HG03378 (cell line): ENCODE results near the gene TNS1.

Experiments
- ATAC-seq: cut with Tn5 transposase; IDR thresholded peaks from one replicate; pipeline ENCODE4 v1.9.1; 2021; ENCODE audit warnings: mild to moderate bottlenecking, moderate library complexity; ENCODE audit not compliant: unreplicated experiment

TNS1 gene

GRCh38 chr2:217901400-217901799 is 101.4 kb downstream of the TNS1 start:
- no peak for ATAC-seq

DNA sequence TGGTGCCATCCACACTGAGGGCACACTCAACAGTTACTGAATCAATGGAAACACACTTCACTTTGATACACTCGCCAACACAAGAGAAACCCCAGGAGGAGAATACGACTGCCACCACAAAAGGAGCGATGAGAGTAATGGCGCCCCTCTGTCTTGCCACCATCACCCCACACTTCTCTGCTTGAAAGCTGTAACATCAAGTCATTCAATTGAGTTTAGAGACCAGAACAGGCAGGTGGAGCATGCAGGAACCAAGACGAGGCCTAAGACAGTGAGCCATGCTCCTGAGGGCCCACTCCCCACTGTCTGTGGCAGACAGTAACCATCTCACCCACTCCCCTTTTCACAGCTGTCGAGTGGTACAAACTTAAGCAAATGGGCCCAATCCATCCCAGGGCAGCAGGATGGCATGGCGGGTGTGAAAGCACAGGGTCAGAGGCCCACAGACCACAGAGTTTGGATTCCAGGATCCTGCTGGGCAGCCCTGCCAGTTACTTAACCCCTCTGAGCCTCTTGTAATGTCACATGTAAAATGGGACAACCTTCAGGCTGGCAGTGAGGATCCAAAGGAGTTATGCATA is 101.9 kb downstream of the TNS1 start:
- ATAC-seq: no peak

GRCh38 chr2:217900010-217900779 is 102.6 kb downstream of the TNS1 start:
- ATAC-seq: no peak

DNA sequence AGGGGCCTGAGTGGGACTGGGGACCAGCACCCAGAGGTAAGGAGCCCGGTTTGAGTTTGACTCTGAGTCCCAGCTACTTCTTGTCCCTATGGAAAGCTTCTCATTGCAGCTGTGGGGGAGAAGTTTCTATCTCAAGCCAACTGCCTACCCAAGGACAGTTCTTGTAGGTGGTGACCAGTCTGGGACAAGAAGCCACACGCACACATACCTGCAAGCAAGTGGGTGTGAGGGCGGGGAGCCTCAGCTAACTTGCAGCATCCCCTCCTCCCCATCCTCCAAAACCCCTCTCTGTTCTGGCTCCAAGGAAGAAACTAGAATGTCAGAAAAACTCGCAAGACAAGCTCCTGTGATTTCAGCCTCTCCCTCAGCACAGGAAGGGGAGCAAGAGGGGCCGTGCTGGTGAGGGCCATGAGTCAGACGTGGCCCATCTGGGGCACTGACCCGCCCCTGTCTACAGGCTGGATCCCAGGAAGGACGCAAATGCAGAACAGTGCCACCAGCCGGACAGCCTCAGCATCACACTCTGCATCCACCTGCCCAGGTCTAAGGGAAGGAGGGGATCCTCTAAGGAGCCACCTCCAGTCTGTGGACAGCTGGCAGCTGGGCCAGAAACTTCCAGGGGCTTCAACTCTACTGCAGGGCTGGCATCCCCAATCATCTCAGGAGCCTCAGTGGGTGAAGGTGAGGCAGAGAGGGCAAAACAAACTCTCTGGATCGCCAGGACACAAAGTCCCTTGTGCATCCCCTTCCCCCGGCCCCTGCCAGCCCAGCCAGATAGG is 103.4 kb downstream of the TNS1 start:
- peak; percentile 49 for ATAC-seq

DNA sequence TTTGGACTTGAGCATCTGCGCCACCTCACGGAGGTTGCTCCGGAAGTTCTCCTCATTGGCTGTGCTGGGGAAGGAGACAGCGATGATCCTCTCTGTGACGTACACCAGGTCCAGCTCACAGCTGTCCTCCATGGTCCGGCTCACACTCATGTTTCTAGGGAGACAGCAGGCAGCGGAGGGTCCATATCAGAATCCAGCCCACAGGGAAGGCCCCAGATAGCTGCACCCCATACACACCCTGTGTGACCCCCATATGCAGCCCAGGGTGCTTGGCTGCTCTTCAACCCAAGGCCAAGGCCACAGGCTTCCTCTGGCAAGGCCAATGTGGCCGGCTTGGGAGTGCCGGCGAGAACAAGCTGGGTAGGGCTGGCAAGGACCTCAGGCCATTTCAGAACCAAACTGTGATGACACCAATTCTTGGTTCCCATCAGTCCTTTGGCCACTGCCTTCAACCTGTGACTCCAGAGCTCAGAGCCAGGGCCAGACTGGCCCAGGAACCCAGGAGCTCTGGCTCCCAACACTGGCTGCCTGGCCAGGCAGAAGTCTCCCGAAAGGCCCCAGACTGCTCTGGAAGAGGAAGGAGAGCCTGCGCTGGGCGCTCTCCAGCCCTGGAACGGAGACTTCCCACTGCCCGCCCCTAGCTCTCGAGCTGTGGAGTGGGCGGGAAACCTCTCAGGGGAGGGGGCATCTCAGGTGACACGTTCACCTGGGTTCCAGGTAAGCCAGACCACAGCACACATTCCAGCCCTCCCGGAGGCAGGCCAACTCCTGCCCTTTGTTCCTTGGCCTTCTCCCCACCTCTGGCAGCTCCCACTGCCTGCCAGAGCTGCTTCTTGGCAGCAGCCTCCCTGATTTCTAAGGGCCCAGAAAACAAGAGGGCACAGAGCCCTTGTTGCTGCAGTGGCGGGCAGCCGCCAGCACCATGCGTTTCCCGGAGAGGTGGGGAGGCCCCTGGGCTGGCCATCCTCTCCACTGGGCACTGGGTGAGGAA is 104.7 kb downstream of the TNS1 start:
- no peak for ATAC-seq

GRCh38 chr2:217897091-217897715 is 105.6 kb downstream of the TNS1 start:
- no peak for ATAC-seq

DNA sequence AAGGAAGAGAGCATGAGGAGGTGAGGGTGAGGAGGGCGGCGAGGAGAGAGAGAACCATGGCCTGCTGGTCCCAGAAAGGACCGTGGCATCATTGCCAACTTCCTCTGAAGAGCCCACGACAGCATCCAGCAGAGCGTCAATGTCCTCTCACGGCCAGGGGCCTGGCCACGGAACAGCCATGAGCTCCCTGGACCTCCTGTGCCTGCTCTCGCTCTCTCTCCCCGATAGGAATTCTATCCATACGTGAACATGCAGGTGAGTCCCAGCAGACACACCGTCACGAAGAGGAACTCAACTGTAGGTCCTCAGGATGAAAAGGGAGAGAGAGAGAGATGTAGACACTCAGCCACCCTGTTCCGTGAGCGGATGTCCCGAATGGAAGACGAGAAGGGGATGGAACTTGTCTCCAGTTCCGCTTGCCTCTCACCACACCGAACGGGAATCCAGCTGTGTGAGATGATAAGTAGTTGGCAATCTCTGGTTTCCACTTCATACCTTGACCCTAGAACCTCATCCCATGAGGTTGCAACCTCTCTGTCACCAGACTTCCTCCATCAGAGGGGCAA is 107.6 kb downstream of the TNS1 start:
- ATAC-seq: no peak

DNA sequence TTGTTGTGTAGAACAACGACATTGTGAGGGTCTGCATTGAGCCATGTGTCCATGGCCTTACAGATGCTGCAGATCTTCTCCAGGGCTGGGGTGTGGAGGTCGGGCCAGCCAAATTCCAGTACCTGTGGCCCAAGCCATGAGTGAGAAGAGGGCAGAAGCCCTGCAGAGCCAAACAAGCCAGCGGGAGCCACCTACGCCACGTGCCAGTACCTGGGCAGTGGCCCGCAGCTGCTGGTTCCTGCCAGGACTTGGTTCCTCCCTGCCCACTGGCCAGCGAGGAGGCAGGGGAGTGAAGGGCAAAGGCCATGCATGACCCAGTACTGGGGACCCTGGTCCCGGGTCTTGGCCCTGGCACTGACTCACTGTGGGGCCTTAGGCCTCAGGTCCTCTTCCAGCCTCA is 109.4 kb downstream of the TNS1 start:
- ATAC-seq: no peak

GRCh38 chr2:217892560-217892959 is 110.2 kb downstream of the TNS1 start:
- ATAC-seq: no peak

DNA sequence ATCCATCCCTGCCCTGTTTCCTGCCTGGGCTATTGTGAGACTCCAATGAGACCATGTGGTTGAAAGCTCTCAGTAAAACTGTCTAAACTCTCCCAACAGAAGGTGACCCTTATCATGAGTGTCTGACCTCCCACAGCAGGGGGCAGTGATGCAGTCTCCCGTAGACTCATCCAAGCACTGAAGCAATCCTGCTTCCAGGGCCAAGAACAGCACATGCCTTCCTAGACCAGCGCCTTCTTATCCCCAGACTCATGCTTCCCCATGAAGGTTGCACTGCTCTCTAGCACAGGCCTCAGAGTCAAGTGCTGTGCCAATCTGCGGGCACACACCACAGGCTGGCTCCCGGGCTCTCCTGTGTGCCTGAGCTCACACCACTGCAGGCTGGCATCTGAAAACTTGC is 112.3 kb downstream of the TNS1 start:
- no peak for ATAC-seq

DNA sequence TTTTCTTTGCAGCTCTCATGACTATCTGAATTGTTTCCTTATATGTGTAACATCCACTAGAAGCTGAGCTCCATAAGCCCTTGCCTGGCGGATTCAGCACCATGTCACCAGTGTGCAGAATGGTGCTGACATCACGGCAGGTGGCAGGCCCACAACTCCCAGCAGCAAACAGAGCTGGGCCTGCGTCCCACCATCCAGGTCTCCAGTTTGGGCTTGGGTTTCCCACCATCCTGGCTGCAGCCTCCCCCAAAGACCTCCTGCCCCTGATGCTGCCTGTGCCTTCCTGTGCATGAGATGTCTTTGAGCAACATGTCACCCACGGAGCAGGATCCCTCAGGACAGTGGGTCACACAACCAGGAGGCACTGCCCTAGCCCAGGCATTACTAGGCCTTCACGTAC is 113.1 kb downstream of the TNS1 start:
- ATAC-seq: no peak

GRCh38 chr2:217887841-217888701 is 114.7 kb downstream of the TNS1 start:
- ATAC-seq: no peak

DNA sequence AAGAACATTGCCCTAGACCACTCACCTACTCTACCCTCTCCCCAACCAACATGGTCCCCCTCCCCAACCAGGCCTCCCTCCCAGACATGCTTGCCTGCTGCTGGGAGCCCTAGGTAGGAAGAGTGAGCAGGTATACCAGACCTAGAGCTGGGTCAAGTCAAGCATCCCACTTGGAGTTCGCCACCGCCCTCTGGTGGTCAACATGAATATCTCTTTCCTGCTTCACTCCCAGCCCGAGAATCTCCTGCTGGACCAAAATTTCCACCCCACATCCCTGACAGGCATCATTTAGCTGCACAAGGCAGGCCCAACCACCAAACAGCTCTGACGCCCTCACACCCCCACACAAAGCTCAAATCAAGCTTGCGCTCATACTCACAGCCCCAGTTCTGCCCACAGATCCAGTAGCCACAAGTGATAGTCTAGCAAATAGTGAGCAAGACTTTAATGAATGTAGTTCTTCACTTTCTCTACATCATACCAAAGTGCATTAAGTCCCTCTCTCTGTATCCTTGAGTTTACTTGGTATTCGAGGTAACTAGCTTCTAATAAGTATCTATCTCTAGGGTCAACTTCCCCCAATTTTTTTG is 116.0 kb downstream of the TNS1 start:
- ATAC-seq: peak; percentile 64

- no peak for ATAC-seq
Measured at GRCh38 chr2:217886091-217886490, 116.7 kb downstream of the TNS1 start.

DNA sequence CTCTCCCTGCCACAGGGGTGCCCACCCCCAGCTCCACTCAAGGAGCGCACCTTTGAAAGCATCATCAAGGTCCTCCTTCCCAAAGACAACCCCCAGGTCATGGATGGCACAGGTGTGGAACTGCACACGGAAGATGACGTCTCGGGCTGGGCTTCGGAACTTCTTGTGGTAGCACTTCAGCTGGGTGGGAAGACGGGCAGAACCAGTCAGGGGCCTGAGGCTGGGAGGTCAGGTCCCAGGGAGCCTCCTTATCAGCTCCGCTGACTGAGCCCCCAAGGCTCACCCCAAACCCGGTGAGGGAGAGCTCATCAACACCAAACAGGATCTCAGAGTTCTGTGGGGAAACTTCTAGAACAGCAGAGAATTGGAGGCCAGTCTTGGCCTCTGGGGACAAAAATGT is 117.8 kb downstream of the TNS1 start:
- no peak for ATAC-seq

DNA sequence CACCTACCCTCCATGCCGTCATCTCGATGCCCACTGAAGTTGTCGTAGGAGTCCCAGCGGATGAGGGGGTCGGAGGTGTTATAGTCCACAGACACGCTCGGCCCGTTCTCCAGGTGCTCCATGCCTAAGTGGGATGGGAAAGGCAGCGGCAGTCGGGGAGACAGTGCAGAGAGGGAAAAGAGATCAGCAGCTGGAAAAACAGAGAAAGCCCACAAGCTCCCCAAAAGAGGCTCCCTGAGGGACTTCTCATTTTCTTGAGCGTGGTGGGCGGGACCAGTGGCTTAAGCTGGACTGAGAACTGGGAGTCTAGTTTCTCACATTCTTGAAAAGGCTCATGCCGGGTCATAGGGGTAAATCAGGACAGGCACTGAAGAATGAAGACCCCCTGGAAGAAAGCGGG is 121.9 kb downstream of the TNS1 start:
- ATAC-seq: no peak

GRCh38 chr2:217880287-217880889 is 122.4 kb downstream of the TNS1 start:
- no peak for ATAC-seq

- no peak for ATAC-seq
Measured at GRCh38 chr2:217878915-217879590, 123.7 kb downstream of the TNS1 start.
